Measurements from ENCODE around the gene DSCAM. TPM values are rescaled to one million over a fixed set of nuclear protein-coding genes. Genes with fewer than 3 reads are reported as not detected.

The DSCAM gene
- total RNA-seq, 1 experiment from 2014 or later: 0.03 TPM

DNA sequence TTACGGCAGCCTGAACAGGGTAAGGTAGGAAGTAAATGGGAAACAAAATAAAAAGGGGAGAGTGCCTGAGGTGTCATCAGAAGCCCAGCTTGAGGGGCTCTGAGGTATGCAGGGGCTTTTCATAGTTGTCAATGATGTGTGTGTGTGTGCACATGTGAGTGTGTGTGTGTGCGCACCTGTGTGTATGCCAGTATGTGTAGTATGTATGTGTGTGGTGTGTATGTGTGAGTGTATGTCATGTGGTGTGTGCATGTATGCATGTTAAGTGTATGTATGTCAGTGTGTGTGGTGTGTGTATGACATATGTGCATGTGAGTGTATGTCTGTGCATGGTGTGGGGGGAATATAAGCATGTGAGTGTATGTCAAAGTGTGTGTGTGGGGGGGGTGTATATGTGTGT is 184.1 kb downstream of the DSCAM start:
- DNase-seq (ENCODE audit: low read depth): no peak

DNA sequence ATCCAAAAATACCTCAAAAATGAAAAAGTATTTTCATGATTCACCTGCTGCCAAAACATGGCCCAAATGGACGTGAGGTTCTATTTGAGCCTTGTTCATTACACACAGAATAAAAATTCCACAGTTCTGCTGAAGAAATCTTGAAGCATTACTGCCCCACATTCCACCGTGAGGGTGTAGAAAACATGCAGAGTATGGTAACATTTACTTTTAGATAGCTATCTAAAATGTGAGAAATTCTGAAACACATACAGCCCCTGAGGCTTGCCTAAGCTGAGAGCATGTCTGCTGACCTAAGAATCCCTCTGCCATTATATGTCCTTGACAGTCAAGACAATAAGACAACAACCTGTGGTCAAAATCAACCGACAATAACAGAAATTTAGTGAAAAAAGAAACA is 186.5 kb downstream of the DSCAM start:
- DNase-seq (ENCODE audit: low read depth): no peak

GRCh38 chr21:40658311-40658710 is 188.6 kb downstream of the DSCAM start:
- no peak for DNase-seq (ENCODE audit: low read depth)

DNA sequence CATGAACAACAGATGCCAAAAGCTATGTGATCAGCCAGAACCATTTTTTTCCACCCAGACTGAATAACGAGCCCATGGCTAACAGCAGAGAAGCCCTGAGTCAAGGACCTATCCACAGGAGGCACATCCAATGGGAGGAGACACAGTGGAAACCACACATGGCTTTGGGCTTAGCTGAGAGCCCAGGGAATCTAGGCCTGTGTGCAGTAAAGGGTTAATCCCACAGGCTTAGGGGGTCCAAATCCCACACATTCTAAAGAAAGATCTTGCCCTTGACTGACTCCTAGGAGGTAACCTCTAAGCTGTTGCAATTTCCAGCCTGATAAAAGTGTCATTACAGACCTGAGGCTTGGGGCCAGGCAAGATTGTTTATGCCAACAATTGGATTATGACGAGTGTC is 194.5 kb downstream of the DSCAM start:
- no peak for DNase-seq (ENCODE audit: low read depth)

DNA sequence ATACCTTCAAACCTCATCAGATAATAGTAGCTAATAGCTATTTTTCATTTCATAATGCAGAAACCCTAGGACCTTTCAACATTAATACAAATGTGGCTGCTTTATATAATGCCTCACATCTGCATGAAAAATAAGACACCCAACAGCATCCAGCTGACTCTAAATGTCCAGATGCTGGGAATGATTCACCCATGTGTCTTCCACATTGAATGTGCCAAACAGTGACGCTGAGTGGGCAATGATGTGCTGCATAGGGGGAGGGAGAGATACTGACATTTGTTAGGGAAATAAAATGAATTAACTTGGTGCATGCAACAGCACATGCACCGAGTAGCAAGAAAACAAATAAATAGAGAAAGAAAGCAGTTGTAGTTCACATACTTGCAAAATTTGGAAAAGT is 199.3 kb downstream of the DSCAM start:
- no peak for DNase-seq (ENCODE audit: low read depth)

- no peak for DNase-seq (ENCODE audit: low read depth)
Observed at GRCh38 chr21:40646651-40647050, 200.3 kb downstream of the DSCAM start.

GRCh38 chr21:40641042-40641441 is 205.9 kb downstream of the DSCAM start:
- no peak for DNase-seq (ENCODE audit: low read depth)

GRCh38 chr21:40640266-40640789 is 206.6 kb downstream of the DSCAM start:
- DNase-seq (ENCODE audit: low read depth): no peak

- DNase-seq (ENCODE audit: low read depth): no peak
Observed at GRCh38 chr21:40639616-40640194, 207.3 kb downstream of the DSCAM start.

- no peak for DNase-seq (ENCODE audit: low read depth)
Observed at GRCh38 chr21:40638466-40639251, 208.3 kb downstream of the DSCAM start.

GRCh38 chr21:40636026-40636425 is 210.9 kb downstream of the DSCAM start:
- DNase-seq (ENCODE audit: low read depth): no peak

- DNase-seq (ENCODE audit: low read depth): no peak
Observed at GRCh38 chr21:40635391-40635790, 211.6 kb downstream of the DSCAM start.

DNA sequence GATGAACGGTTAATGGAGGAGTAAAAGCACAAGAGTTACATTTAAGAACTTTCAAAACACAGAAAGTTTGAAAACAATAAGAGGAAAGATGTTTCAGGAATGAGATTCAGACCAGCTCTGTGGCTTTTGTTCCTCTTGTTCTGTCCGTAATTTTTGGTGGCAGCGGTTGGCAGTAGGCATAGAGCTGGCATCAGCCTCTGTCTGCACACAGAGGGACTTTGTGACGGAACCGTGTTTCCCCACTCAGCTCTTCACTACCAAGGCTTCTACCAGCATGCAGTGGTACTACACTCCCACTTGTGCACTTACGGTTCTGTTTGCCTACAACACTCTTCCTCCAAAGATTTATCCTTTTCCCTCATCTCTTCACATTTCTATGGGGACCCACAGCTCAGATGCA is 212.8 kb downstream of the DSCAM start:
- no peak for DNase-seq (ENCODE audit: low read depth)

DNA sequence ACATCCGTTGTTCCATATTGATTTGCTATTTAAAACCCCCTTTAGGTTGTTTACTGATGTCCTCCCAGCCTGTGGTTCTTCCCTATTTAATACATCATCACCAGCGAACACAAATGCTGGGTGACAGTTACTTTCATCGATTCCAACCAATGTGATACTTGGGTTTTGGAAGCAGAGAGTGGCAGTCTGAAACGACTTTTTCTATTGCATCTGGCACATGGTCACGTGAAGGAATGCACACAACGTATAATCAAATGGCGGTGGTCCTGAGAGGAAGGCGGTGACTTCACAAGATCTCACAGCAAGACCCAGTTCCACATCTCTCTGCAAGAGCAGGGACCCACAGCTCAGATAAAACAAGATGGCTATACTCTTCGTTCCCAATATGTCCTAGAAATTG is 213.9 kb downstream of the DSCAM start:
- DNase-seq (ENCODE audit: low read depth): no peak

- no peak for DNase-seq (ENCODE audit: low read depth)
Observed at GRCh38 chr21:40631211-40631610, 215.7 kb downstream of the DSCAM start.

DNA sequence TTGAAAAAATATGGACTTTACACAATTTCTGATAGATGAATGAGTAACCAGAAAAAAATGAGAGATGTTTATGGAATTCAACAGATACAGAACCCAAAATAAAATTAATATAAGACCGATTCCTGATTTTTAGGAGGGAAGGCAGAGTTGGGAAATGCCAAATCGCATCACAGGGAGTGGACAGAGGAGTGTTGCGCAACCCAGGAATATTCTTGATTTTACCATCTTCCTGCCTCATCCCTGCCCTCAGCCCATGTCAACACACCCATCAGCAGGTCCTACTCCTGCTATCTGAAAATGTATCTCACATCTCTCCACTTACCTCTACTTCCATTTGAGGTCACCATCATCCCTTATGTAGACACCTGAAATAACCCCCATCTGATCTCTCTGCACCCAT is 221.0 kb downstream of the DSCAM start:
- DNase-seq (ENCODE audit: low read depth): no peak

DNA sequence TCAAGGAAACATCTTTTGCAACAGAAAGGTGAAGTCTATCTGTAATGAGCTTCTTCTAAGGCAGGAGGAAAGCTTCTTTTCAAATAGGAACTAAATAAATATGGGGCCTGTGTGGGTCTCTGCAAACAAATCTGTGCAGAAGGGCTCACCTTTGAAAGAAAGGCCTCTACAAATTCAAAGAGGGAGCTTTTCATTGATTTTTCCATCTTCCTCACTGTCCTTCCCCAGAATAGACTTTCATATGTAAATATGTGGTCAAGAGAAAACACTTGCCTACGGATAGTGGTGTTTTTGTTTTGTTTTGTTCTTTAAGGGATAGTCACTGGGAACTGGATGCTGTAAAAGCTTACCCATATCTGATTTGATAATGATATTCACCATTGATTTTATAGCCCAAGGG is 223.4 kb downstream of the DSCAM start:
- no peak for DNase-seq (ENCODE audit: low read depth)

- no peak for DNase-seq (ENCODE audit: low read depth)
Observed at GRCh38 chr21:40622531-40622930, 224.4 kb downstream of the DSCAM start.

GRCh38 chr21:40620386-40621145 is 226.4 kb downstream of the DSCAM start:
- DNase-seq (ENCODE audit: low read depth): no peak

DNA sequence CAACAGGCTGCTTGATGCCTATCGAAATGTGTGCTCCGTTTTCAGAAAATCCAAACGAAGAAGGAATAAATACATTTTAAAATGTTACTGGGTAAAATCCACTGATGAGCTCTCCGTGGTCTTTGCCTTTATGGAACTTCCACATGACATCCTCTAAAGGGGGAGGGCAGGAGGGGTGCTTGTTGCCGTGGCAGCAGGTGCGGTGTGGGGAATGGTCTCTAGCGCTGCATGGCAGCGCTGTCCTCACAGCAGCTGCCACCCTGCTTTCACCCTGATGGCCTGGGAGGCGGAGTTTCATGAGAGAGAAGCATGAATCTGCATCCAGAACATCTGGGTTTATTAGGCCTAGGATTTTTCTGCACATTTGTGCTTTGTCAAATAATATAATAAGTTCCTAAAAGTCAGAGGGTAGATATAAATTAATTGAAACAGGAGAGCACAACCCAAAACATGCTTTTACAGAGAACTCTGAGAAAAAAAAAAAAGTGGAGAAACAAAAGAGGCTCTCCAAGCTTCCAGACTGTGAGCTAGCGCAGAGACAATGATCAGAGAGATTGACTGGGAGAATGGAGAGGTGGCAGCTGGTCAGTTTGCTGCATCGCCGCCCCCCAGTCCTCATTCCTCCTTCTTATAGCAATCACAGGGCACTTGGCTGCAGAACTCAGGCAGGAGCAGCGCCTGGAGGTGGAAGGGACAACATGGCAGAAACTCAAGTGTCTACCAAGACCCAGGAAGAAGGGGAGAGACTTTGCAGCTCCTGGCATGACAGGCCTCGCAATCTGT is 228.6 kb downstream of the DSCAM start:
- no peak for DNase-seq (ENCODE audit: low read depth)

DNA sequence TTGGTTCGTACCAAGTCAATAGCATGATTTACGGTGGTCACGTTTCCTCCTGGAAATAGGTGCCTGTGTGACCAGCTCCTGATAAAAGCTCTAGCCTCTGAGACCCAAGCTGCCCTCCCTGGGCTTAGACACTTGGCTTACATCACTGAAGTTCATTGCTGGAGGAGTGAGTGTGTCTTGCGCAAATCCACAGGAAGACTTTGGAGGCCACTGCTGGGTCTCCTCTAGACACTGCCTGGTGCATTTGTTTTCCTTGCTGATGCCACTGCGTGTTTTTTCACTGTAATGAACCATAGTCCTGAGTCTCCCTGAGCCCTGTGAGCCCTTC is 230.6 kb downstream of the DSCAM start:
- DNase-seq (ENCODE audit: low read depth): no peak

Data from HT1080 (cell line).